DND-41 (cell line): ENCODE results near the gene CLK4.

Experiments
- ATAC-seq: fragments of 200-7000 bp; cut with Tn5 transposase; 3 replicates; pipeline ENCODE4 v1.9.1; 2021; ENCODE audit warnings: low read depth; ENCODE audit not compliant: insufficient read depth
- DNase-seq: peaks from one replicate; pipeline ENCODE4 v3.0.0-alpha.2; 2020
- H2AFZ ChIP-seq: 2 replicates; pipeline ENCODE4 v1.6.0; 2012; ENCODE audit warnings: low read depth, low read length
- H3K27ac ChIP-seq: 2 replicates; pipeline ENCODE4 v1.5.1; 2012; ENCODE audit warnings: low read length, inconsistent platforms
- H3K27me3 ChIP-seq: fragments of 200-600 bp; sonication (generic); 2 replicates; pipeline ENCODE4 v1.6.0; 2012; ENCODE audit warnings: low read length, mild to moderate bottlenecking, inconsistent platforms; ENCODE audit not compliant: insufficient read depth, poor library complexity
- H3K36me3 ChIP-seq: 2 replicates; pipeline ENCODE4 v1.5.1; 2012; ENCODE audit warnings: low read length, inconsistent platforms; ENCODE audit not compliant: insufficient read depth
- H3K4me1 ChIP-seq: 2 replicates; pipeline ENCODE4 v1.5.1; 2012; ENCODE audit warnings: mild to moderate bottlenecking, low read length; ENCODE audit not compliant: insufficient read depth
- H3K4me2 ChIP-seq: 2 replicates; pipeline ENCODE4 v1.6.0; 2012; ENCODE audit warnings: mild to moderate bottlenecking, moderate library complexity, low read length, inconsistent platforms; ENCODE audit not compliant: insufficient read depth
- H3K4me3 ChIP-seq, 2 experiments: fragments of 200-600 bp in 1 of 2; shearing (Covaris generic) in 1 of 2; 2 replicates each; pipeline ENCODE4 v1.5.1; 2012 to 2016; ENCODE audit warnings: inconsistent platforms in 2 of 2, low read length in 2 of 2, mild to moderate bottlenecking in 2 of 2, low read depth in 1 of 2, moderate library complexity in 1 of 2
- H3K79me2 ChIP-seq: 2 replicates; pipeline ENCODE4 v1.6.0; 2012; ENCODE audit warnings: low read length, inconsistent platforms; ENCODE audit not compliant: insufficient read depth
- H3K9ac ChIP-seq: 2 replicates; pipeline ENCODE4 v1.6.0; 2012; ENCODE audit warnings: low read depth, mild to moderate bottlenecking, inconsistent platforms, low read length, moderate library complexity
- H3K9me3 ChIP-seq: 2 replicates; pipeline ENCODE4 v1.5.1; 2012; ENCODE audit warnings: low read length, moderate library complexity, mild to moderate bottlenecking, inconsistent platforms; ENCODE audit not compliant: insufficient read depth, severe bottlenecking
- H4K20me1 ChIP-seq: 2 replicates; pipeline ENCODE4 v1.6.0; 2012; ENCODE audit warnings: low read length; ENCODE audit not compliant: insufficient read depth
- EZH2 ChIP-seq: IDR thresholded peaks from 3 replicates; pipeline ENCODE4 v1.6.1; 2012; ENCODE audit warnings: borderline replicate concordance, low read depth, mild to moderate bottlenecking, moderate library complexity, low read length, inconsistent platforms; ENCODE audit not compliant: severe bottlenecking
- TF ChIP-seq, protein P1 (sequence below): IDR thresholded peaks from 2 replicates; pipeline ENCODE4 v1.5.1; 2012; ENCODE audit warnings: borderline replicate concordance, low read length, moderate library complexity, mild to moderate bottlenecking; ENCODE audit not compliant: poor library complexity, severe bottlenecking; ENCODE audit errors: extremely low read depth

The CLK4 gene

GRCh38 chr5:178673801-178674295 is 47.0 kb upstream of the CLK4 start:
- H2AFZ ChIP-seq: no peak overlapping the region
- no peak for TF ChIP-seq EZH2
- TF ChIP-seq, protein P1, sequence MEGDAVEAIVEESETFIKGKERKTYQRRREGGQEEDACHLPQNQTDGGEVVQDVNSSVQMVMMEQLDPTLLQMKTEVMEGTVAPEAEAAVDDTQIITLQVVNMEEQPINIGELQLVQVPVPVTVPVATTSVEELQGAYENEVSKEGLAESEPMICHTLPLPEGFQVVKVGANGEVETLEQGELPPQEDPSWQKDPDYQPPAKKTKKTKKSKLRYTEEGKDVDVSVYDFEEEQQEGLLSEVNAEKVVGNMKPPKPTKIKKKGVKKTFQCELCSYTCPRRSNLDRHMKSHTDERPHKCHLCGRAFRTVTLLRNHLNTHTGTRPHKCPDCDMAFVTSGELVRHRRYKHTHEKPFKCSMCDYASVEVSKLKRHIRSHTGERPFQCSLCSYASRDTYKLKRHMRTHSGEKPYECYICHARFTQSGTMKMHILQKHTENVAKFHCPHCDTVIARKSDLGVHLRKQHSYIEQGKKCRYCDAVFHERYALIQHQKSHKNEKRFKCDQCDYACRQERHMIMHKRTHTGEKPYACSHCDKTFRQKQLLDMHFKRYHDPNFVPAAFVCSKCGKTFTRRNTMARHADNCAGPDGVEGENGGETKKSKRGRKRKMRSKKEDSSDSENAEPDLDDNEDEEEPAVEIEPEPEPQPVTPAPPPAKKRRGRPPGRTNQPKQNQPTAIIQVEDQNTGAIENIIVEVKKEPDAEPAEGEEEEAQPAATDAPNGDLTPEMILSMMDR: no peak
- H3K4me2 ChIP-seq: no peak overlapping the region
- H3K9ac ChIP-seq: no peak overlapping the region
- H3K4me1 ChIP-seq: no peaks in the 10 kb centered on the region
- H3K27me3 ChIP-seq: peaks cover 9% of the 10 kb centered on the region
- no peaks in the 10 kb centered on the region for H4K20me1 ChIP-seq
- DNase-seq: no peak
- H3K27ac ChIP-seq: no peak overlapping the region
- H3K79me2 ChIP-seq: no peaks in the 10 kb centered on the region
- no peak overlapping the region for H3K4me3 ChIP-seq
- ATAC-seq: no peak
- no peaks in the 10 kb centered on the region for H3K9me3 ChIP-seq
- no peaks in the 10 kb centered on the region for H3K36me3 ChIP-seq

DNA sequence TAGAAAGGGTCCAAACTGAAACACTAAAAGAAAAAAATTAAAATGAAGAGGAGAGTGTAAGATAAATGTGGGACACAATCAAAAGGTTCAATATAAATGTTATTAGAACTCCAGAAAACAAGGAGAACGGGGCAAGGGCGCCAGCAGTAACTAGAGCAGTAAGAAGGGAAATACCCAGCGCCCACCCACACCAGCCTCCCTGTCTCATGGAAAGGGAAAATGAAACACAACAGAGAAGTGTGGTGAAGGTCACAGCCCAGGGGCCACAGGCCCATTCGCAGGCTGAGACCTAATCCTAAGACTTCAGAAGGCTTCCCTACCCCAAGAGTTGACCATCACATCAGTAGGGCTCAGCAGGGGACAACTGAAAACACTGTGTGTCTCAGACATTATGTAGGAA is 45.8 kb upstream of the CLK4 start:
- H4K20me1 ChIP-seq: no peaks in the 10 kb centered on the region
- H3K9ac ChIP-seq: no peak overlapping the region
- peaks cover 6% of the 10 kb centered on the region for H3K27me3 ChIP-seq
- no peaks in the 10 kb centered on the region for H3K4me1 ChIP-seq
- TF ChIP-seq EZH2: no peak
- TF ChIP-seq, protein P1: no peak
- no peak overlapping the region for H3K4me2 ChIP-seq
- no peaks in the 10 kb centered on the region for H3K79me2 ChIP-seq
- no peak overlapping the region for H3K4me3 ChIP-seq
- no peaks in the 10 kb centered on the region for H3K36me3 ChIP-seq
- ATAC-seq (no peak), DNase-seq (no peak)
- no peak overlapping the region for H3K27ac ChIP-seq
- H3K9me3 ChIP-seq: no peaks in the 10 kb centered on the region
- no peak overlapping the region for H2AFZ ChIP-seq

DNA sequence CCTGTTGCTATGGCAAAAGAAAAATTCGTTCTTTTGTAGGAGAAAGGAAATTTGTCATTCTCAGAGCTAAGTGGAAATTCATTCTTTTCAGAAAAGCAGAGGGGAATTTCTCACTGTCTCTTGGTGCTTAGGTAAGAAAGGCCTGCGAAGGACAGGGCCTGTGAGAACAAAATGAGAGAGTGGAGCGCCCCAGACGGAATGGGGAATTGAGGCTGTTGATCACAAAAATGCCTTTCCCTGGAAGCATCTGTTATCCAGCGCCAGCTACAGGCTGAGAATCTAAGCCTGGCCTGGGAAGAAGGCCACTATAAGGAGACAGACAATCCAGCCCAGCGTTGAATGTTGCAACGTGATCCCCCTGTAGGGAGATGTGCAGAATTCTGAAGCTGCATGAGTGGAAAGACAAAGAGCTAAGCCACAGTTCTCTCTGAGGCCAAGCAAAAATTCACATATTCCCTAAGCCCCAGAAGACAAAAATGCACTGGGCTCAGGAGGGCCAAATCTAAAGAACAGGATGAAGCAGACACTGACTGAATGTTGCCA is 44.8 kb upstream of the CLK4 start:
- Histone ChIP-seq H3K4me2 (no peak overlapping the region), H4K20me1 (no peaks in the 10 kb centered on the region), H3K27ac (no peak overlapping the region), H3K9ac (no peak overlapping the region), H3K9me3 (no peaks in the 10 kb centered on the region), H3K36me3 (no peaks in the 10 kb centered on the region), H2AFZ (no peak overlapping the region), H3K4me3 (no peak overlapping the region), H3K27me3 (peaks cover 6% of the 10 kb centered on the region), H3K4me1 (no peaks in the 10 kb centered on the region), H3K79me2 (no peaks in the 10 kb centered on the region)
- DNase-seq: no peak
- no peak for ATAC-seq
- TF ChIP-seq, protein P1: no peak
- no peak for TF ChIP-seq EZH2

- ATAC-seq: no peak
- no peak overlapping the region for H2AFZ ChIP-seq
Measured at GRCh38 chr5:178670351-178670885, 43.6 kb upstream of the CLK4 start.

More at GRCh38 chr5:178670351-178670885, 43.6 kb upstream of the CLK4 start:
- Histone ChIP-seq H4K20me1 (no peaks in the 10 kb centered on the region), H3K36me3 (no peaks in the 10 kb centered on the region), H3K27ac (no peak overlapping the region), H3K27me3 (peaks cover 6% of the 10 kb centered on the region), H3K4me3 (no peak overlapping the region), H3K9ac (no peak overlapping the region), H3K9me3 (no peaks in the 10 kb centered on the region), H3K4me1 (no peaks in the 10 kb centered on the region), H3K4me2 (no peak overlapping the region), H3K79me2 (no peaks in the 10 kb centered on the region)
- no peak for TF ChIP-seq EZH2
- TF ChIP-seq, protein P1: no peak
- no peak for DNase-seq
